ENCODE results near the gene BID.

BID gene

GRCh38 chr22:17787241-17787640 is 13.0 kb upstream of the BID start:
- ATAC-seq (ENCODE audit: insufficient read depth, low read depth) (no peak), DNase-seq (no peak)
- Histone ChIP-seq H3K4me3 (ENCODE audit: low read depth in 1 of 2, low read length in 2 of 2) (no peak overlapping the region), H3K27me3 (ENCODE audit: insufficient read depth, low read length, poor library complexity) (no peaks in the 10 kb centered on the region), H3K4me2 (ENCODE audit: insufficient read depth, low read length) (no peak overlapping the region), H4K20me1 (ENCODE audit: insufficient read depth, low read length) (peaks cover 2% of the 10 kb centered on the region), H3K4me1 (ENCODE audit: insufficient read depth, low read length) (peaks cover 7% of the 10 kb centered on the region), H3K27ac (ENCODE audit: low read length) (no peak overlapping the region), H3K79me2 (ENCODE audit: insufficient read depth, low read length) (no peaks in the 10 kb centered on the region), H3K36me3 (ENCODE audit: insufficient read depth, low read length) (peaks cover 29% of the 10 kb centered on the region), H2AFZ (ENCODE audit: low read depth, low read length) (no peak overlapping the region), H3K9ac (ENCODE audit: low read depth, low read length) (no peak overlapping the region), H3K9me3 (ENCODE audit: insufficient read depth, low read length, severe bottlenecking) (no peaks in the 10 kb centered on the region)
- TF ChIP-seq EZH2 (IDR thresholded peaks at IDR 0.05; ENCODE audit: borderline replicate concordance, low read depth, low read length, severe bottlenecking) (no peak), CTCF (IDR thresholded peaks at IDR 0.05; ENCODE audit: borderline replicate concordance, extremely low read depth, low read length, poor library complexity, severe bottlenecking) (no peak)

GRCh38 chr22:17786435-17787161 is 12.3 kb upstream of the BID start:
- DNase-seq (peak; percentile 35), ATAC-seq (ENCODE audit: insufficient read depth, low read depth) (peak; percentile 47)
- Histone ChIP-seq H3K9me3 (ENCODE audit: insufficient read depth, low read length, severe bottlenecking) (no peaks in the 10 kb centered on the region), H2AFZ (ENCODE audit: low read depth, low read length) (no peak overlapping the region), H3K9ac (ENCODE audit: low read depth, low read length) (no peak overlapping the region), H3K27me3 (ENCODE audit: insufficient read depth, low read length, poor library complexity) (no peaks in the 10 kb centered on the region), H3K4me1 (ENCODE audit: insufficient read depth, low read length) (peaks cover 13% of the 10 kb centered on the region), H3K79me2 (ENCODE audit: insufficient read depth, low read length) (no peaks in the 10 kb centered on the region), H3K36me3 (ENCODE audit: insufficient read depth, low read length) (peaks cover 29% of the 10 kb centered on the region), H3K4me3 (ENCODE audit: low read depth in 1 of 2, low read length in 2 of 2) (no peak overlapping the region), H3K27ac (ENCODE audit: low read length) (peak overlapping the region; percentile 37; the same call in 1 of the 2 replicates), H4K20me1 (ENCODE audit: insufficient read depth, low read length) (peaks cover 9% of the 10 kb centered on the region), H3K4me2 (ENCODE audit: insufficient read depth, low read length) (no peak overlapping the region)
- TF ChIP-seq EZH2 (IDR thresholded peaks at IDR 0.05; ENCODE audit: borderline replicate concordance, low read depth, low read length, severe bottlenecking) (no peak), CTCF (IDR thresholded peaks at IDR 0.05; ENCODE audit: borderline replicate concordance, extremely low read depth, low read length, poor library complexity, severe bottlenecking) (no peak)

GRCh38 chr22:17785185-17786184 is 11.2 kb upstream of the BID start:
- Histone ChIP-seq H3K4me2 (ENCODE audit: insufficient read depth, low read length) (no peak overlapping the region), H3K79me2 (ENCODE audit: insufficient read depth, low read length) (no peaks in the 10 kb centered on the region), H3K9me3 (ENCODE audit: insufficient read depth, low read length, severe bottlenecking) (no peaks in the 10 kb centered on the region), H3K36me3 (ENCODE audit: insufficient read depth, low read length) (peaks cover 26% of the 10 kb centered on the region), H3K4me1 (ENCODE audit: insufficient read depth, low read length) (peaks cover 24% of the 10 kb centered on the region), H3K4me3 (ENCODE audit: low read depth in 1 of 2, low read length in 2 of 2) (no peak overlapping the region), H4K20me1 (ENCODE audit: insufficient read depth, low read length) (peaks cover 15% of the 10 kb centered on the region), H3K9ac (ENCODE audit: low read depth, low read length) (no peak overlapping the region), H3K27me3 (ENCODE audit: insufficient read depth, low read length, poor library complexity) (no peaks in the 10 kb centered on the region), H3K27ac (ENCODE audit: low read length) (no peak overlapping the region; the same call in 1 of the 2 replicates), H2AFZ (ENCODE audit: low read depth, low read length) (no peak overlapping the region)
- no peak for TF ChIP-seq EZH2 (IDR thresholded peaks at IDR 0.05; ENCODE audit: borderline replicate concordance, low read depth, low read length, severe bottlenecking)
- TF ChIP-seq CTCF (IDR thresholded peaks at IDR 0.05; ENCODE audit: borderline replicate concordance, extremely low read depth, low read length, poor library complexity, severe bottlenecking), result peak; percentile 83
- DNase-seq (peak; percentile 69), ATAC-seq (ENCODE audit: insufficient read depth, low read depth) (no peak)
